Activated CD4-positive, alpha-beta memory T cell treated with anti-CD3 and anti-CD28 coated beads, Interleukin-2, amount 10 ng/mL, durations not matched to agents 7 days and 5 days (primary cell): ENCODE measurements around the gene GATM. TPM values are rescaled to one million over a fixed set of nuclear protein-coding genes. Genes with fewer than 3 reads are reported as not detected.

Experiments
- total RNA-seq, 2 experiments: library from RNA; stranded (reverse); gene quantifications; one replicate each; pipeline ENCODE4 v1.2.3, GENCODE V29; 2021

GATM gene
- total RNA-seq, 2 experiments from 2014 or later = 1.9 to 2.2 TPM

Other genes starting within 250 kb of the GATM start
- gene DUOXA1, start 248.7 kb downstream of the GATM start, total RNA-seq = not detected
- gene DUOX1, start 248.6 kb downstream of the GATM start, total RNA-seq = under 1 TPM in 1 of 2 experiments, not detected in 1; 0.08 TPM
- gene SHF, start 190.6 kb downstream of the GATM start, total RNA-seq = 1 to 10 TPM; 1.7 to 2.0 TPM
- not detected for gene SLC28A2, start 126.3 kb downstream of the GATM start, total RNA-seq
- 1 to 10 TPM; 3.2 to 3.3 TPM for gene SLC30A4, start 144.2 kb upstream of the GATM start, total RNA-seq
- 10 to 100 TPM; 39.3 to 43.1 TPM for gene BLOC1S6, start 208.8 kb upstream of the GATM start, total RNA-seq